Hippocampal formation (tissue), 2 donors: ENCODE results near the gene PLA2G7.
A peak's percentile ranks its signal among the peaks of the same experiment; 100 is the strongest.
"Not testable (repeated sequence)": the region's sequence is repeated elsewhere in the genome, so short reads cannot be mapped to it uniquely, and the experiment has no call there.

Experiments used
- DNase-seq, 2 donors: peaks; one replicate each; lab custom pipeline; 2025; lab: John Stamatoyannopoulos, UW

Gene PLA2G7

GRCh38 chr6:46748940-46749503 is 13.8 kb upstream of the PLA2G7 start:
- DNase-seq: no peak

GRCh38 chr6:46746696-46747095 is 11.5 kb upstream of the PLA2G7 start, which contains the start of gene ANKRD66:
Gene ANKRD66, plus strand, starts transcription at chr6:46746933. Its CDS starts 5,016 bp downstream, at chr6:46751949.
- no peak for DNase-seq

GRCh38 chr6:46745973-46746372 is 10.8 kb upstream of the PLA2G7 start:
- DNase-seq: no peak

GRCh38 chr6:46744159-46744725 is 9.1 kb upstream of the PLA2G7 start:
- not testable (repeated sequence) for DNase-seq

DNA sequence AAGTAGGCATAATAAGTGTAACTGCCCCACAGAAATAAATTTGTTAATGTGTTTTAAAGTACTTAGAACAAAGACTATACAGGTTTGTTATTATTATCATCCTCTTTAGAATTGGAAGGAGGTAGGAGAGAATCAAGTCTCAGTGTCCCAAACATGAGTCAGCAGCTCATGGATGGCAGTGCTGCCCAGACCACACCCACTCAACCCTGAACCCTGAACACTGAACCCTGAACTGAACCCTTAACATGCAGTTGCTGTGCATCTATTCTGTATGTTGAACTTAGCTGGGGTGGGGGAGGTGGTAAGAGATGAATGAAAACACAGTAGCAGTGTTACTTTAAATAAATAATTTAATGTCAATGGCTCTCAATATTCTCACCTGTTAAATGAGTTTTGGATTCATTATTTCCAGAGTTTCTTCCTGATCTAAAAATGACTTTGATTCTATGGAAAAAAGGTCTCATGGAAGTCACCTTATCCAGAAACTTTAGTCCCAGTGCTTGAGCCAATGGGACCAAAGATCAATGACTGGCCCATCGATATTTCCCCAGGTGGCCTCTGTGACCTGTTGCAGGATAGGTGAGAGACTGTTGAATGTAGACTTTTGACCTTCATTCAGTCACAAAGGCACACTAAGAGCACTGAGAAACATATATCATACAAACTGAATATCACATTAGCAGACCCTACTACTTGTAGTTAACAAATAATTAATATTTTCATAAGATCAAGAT is 8.4 kb upstream of the PLA2G7 start:
- no peak for DNase-seq

DNA sequence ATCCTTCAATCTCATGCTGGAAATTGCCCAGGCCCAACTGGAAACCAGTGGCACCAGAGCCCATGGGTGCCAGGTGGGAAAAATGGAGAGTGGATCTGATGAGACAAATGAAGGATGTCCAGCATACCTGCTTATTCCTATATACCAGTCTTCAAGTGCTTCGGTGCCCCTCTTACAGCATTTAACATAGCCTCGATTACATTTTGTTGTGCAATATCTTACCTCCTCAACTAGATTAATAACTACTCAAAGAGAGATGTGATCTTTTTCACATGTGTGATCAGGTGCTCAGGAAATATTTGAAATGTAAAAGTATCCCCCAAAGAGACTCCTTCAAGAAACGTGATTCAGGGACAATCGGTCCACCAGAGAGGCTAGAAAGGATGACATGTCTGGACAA is 6.7 kb upstream of the PLA2G7 start:
- DNase-seq: no peak

DNA sequence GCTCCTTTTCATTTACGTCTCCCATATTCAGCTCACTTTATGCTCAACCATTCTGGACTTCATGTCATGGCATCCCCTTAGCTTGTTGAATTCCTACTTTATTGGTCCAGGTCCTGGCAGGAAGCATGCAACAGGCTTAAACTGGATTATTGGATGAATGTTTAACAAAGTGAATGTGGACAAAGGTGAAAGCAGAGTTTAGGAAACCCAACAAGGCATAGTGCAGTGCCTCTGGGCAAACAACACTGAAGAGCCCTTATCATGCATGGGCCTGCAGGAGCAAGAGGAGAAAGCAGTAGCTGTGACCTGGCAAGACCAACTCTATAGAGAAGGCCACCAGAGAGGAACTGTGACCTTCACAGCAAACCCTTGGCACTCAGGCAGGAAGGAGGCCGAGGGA is 6.3 kb upstream of the PLA2G7 start:
- DNase-seq: no peak

- DNase-seq: no peak
Observed at GRCh38 chr6:46736906-46737305, 1.7 kb upstream of the PLA2G7 start.

DNA sequence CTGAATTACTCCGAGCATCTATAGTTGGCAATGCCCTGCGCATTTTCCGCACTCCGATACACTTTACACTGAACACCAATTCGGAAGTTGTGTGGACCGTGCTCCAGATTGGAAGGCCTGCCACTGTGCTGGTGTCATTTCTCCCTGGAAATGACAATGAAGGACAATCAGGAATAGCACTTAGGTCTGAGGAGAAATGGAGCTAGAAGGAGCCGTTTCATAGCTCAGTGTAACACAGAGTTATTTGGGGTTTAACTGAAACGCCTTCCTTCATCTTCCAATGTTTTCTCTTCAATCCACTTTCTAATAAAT is 501 bp upstream of the PLA2G7 start:
- DNase-seq: no peak

- no peak for DNase-seq
Observed at GRCh38 chr6:46733341-46733801, 1.8 kb downstream of the PLA2G7 start.

GRCh38 chr6:46730921-46731461 is 4.2 kb downstream of the PLA2G7 start:
- no peak for DNase-seq

DNA sequence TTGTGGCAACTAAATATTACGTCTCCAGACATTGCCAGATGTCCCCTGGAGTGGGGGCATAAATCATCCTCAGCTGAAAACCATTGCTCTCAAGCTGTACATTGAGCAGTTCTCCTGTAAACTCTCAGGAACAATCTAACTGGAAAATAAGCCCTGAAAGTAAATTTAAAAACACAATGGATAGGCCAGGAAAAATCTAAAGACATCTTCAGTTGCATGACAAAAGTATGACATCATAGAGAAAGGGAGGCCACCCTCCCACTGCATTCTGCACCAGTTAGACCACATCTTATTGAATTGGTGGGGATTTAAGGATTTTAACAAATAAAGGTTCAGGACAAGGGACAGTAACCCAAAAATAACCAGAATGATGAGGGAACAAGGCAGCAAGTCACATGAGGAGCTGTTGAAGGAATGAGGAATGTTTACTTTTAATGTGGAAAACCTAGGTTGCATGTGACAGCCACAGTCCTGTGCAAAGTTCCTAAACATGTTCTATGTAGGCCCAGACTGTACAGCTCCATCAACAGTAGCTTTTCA is 5.3 kb downstream of the PLA2G7 start:
- no peak for DNase-seq

GRCh38 chr6:46720401-46720800 is 14.8 kb downstream of the PLA2G7 start:
- DNase-seq: no peak

- no peak for DNase-seq
Observed at GRCh38 chr6:46719099-46719498, 16.1 kb downstream of the PLA2G7 start.

DNA sequence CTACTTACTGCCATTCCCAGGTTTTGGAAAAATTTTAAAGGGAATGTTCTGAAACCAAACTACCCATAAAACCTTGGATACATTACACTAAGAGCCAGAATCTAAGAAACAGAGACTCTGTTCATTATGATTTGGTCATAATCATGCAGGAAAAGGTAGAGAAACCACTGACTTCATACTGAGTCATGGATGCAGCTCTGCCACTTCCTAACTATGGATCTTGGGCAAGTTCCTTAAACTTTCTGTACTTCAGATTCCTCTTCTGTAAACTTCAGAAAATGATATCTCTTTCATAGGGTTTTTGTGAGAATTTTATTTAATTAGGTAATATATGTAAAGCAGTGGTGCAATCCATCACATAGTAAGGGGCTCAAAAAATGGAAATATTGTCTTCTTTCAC is 20.0 kb downstream of the PLA2G7 start:
- DNase-seq: no peak

GRCh38 chr6:46711491-46711890 is 23.7 kb downstream of the PLA2G7 start:
- DNase-seq: no peak

GRCh38 chr6:46706464-46706863 is 28.7 kb downstream of the PLA2G7 start:
- DNase-seq: no peak

- DNase-seq: peak in 1 of 2 donors; percentile 33
Observed at GRCh38 chr6:46704562-46704961, 30.6 kb downstream of the PLA2G7 start.

- no peak for DNase-seq
Observed at GRCh38 chr6:46699970-46700369, 35.2 kb downstream of the PLA2G7 start.

DNA sequence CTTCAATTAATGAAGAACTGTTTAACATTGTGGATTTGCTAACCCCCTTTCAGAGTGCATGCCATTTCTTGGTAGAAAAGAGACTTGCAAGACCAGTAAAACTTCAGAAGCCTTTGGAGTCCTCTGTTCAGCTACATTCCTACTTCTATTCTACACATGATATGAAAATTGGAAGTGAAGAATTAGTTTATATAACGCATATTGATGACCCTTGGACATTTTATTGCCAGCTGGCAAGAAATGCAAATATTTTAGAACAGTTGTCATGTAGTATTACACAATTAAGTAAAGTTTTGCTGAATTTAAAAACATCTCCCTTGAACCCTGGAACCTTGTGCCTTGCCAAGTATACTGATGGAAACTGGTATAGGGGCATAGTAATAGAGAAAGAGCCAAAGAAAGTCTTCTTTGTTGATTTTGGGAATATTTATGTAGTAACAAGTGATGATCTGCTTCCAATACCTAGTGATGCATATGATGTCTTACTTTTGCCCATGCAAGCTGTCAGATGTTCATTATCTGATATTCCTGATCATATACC is 44.2 kb downstream of the PLA2G7 start:
- no peak for DNase-seq

DNA sequence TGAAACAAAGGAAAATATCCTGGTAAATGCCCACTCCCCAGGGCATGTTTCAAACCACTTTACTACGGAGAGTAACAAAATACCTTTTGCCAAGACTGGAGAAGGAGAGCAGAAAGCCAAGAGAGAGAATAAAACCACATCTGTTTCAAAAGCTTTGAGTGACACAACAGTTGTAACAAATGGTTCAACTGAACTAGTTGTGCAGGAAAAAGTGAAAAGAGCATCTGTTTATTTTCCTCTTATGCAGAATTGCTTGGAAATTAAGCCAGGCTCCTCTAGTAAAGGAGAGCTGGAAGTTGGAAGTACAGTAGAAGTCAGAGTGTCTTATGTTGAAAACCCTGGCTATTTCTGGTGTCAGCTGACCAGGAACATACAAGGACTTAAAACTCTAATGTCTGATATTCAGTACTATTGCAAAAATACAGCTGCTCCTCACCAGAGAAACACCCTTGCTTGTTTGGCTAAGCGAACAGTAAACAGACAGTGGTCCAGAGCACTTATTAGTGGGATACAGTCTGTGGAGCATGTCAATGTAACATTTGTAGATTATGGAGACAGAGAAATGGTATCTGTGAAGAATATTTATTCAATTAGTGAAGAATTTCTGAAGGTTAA is 44.9 kb downstream of the PLA2G7 start:
- DNase-seq: no peak

DNA sequence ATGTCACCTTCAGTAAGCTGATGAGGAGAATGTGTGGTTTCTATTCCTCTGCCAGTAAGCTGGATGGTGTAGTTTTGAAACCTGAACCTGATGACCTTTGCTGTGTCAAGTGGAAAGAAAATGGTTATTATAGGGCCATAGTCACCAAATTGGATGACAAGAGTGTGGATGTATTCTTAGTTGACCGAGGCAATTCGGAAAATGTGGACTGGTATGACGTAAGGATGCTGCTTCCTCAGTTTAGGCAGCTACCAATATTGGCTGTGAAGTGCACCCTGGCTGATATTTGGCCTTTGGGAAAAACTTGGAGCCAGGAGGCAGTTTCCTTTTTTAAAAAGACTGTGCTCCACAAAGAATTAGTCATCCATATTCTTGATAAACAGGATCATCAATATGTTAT is 45.5 kb downstream of the PLA2G7 start:
- DNase-seq: no peak
